ENCODE data around the gene CENPU. TPM values are rescaled to one million over a fixed set of nuclear protein-coding genes. Genes with fewer than 3 reads are reported as not detected.
A peak's percentile ranks its signal among the peaks of the same experiment; 100 is the strongest.

The CENPU gene
- total RNA-seq, 5 donors from 2014 or later (not counting 1 experiment from before 2014, with no cell fraction given) = 1.5 to 7.8 (median 3.0) TPM

- ChIA-PET CTCF (no interaction called here), POLR2A (no interaction called here)
- H3K27me3 ChIP-seq (replicated peaks in 1 of 2; ENCODE audit: control insufficient read depth in 2 of 2, extremely low read depth in 1 of 2, insufficient read depth in 2 of 2, low read length in 1 of 2) = no peaks in the 10 kb centered on the region
- H3K27ac Mint-ChIP-seq = no peak overlapping the region
- ATAC-seq (replicated peaks in 1 of 4) (no peak), DNase-seq (no peak)
- H3K9me3 Mint-ChIP-seq = no peaks in the 10 kb centered on the region
- no peaks in the 10 kb centered on the region for H3K9me3 ChIP-seq
- peaks cover 0 to 12% of the 10 kb centered on the region in 2 donors for H3K36me3 ChIP-seq (ENCODE audit: control insufficient read depth in 2 of 2, extremely low read depth in 1 of 2, insufficient read depth in 1 of 2, low read length in 1 of 2)
- no peak overlapping the region for H3K4me3 Mint-ChIP-seq
- peaks cover 30% of the 10 kb centered on the region for H3K36me3 Mint-ChIP-seq
- no peak overlapping the region for H3K27ac ChIP-seq (ENCODE audit: low read length)
- H3K4me1 Mint-ChIP-seq = no peaks in the 10 kb centered on the region
- H3K4me1 ChIP-seq (ENCODE audit: control insufficient read depth in 1 of 2, extremely low read depth in 1 of 2, insufficient read depth in 2 of 2, low read length in 2 of 2) = no peaks in the 10 kb centered on the region
- WGBS (ENCODE audit: insufficient coverage) = 91% methylated on average over 11 of the region's 13 CpGs
- H3K4me3 ChIP-seq (ENCODE audit: control insufficient read depth in 1 of 2, extremely low read depth in 1 of 2, low read length in 1 of 2) = no peak overlapping the region
- no peaks in the 10 kb centered on the region for H3K27me3 Mint-ChIP-seq
These were observed 42.1 kb upstream of the CENPU start for GRCh38 chr4:184775854-184776555.

- ATAC-seq (replicated peaks in 1 of 4) = no peak
- Histone ChIP-seq H3K9me3 (no peaks in the 10 kb centered on the region), H3K36me3 (ENCODE audit: control insufficient read depth in 2 of 2, extremely low read depth in 1 of 2, insufficient read depth in 1 of 2, low read length in 1 of 2) (peaks cover 0 to 19% of the 10 kb centered on the region in 2 donors), H3K4me1 (ENCODE audit: control insufficient read depth in 1 of 2, extremely low read depth in 1 of 2, insufficient read depth in 2 of 2, low read length in 2 of 2) (no peaks in the 10 kb centered on the region), H3K27me3 (replicated peaks in 1 of 2; ENCODE audit: control insufficient read depth in 2 of 2, extremely low read depth in 1 of 2, insufficient read depth in 2 of 2, low read length in 1 of 2) (no peaks in the 10 kb centered on the region), H3K27ac (ENCODE audit: low read length) (no peak overlapping the region), H3K4me3 (ENCODE audit: control insufficient read depth in 1 of 2, extremely low read depth in 1 of 2, low read length in 1 of 2) (no peak overlapping the region)
- no peak overlapping the region for H3K4me3 Mint-ChIP-seq
- ChIA-PET CTCF (no interaction called here), POLR2A (interaction anchor here in 1 of 2 donors (0.7 kb wide), 1 partner anchor 412 kb away, joined by 3 read pairs; no protein-coding TSS in a partner anchor)
- H3K27me3 Mint-ChIP-seq = no peaks in the 10 kb centered on the region
- H3K9me3 Mint-ChIP-seq = no peaks in the 10 kb centered on the region
- no peak for DNase-seq
- H3K4me1 Mint-ChIP-seq = no peaks in the 10 kb centered on the region
- peaks cover 30% of the 10 kb centered on the region for H3K36me3 Mint-ChIP-seq
- WGBS (ENCODE audit: insufficient coverage) = 100% methylated on average over 2 of the region's 7 CpGs
- H3K27ac Mint-ChIP-seq = no peak overlapping the region
These were observed 40.3 kb upstream of the CENPU start for GRCh38 chr4:184774152-184774551.

DNA sequence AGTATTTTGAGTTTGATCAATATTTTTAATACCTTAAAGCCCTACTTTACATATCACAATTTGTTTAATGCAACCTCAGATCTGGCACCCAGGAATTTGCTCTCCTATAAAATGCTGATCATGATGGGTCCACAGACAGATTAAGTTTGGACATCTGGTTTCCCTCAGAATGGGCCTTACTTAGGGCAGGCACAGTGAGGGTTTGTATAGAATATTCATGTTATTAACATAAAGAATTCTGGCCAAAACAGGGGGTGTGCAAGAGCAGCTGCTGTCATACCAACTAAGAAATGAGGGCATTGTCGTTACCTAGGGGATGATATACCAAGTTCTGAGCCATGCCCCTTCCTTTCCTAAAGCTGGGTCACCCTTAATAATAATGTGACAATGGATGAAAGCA is 37.5 kb upstream of the CENPU start:
- Mint-ChIP-seq H3K36me3 (peaks cover 33% of the 10 kb centered on the region), H3K9me3 (no peaks in the 10 kb centered on the region), H3K4me1 (no peaks in the 10 kb centered on the region), H3K4me3 (no peak overlapping the region), H3K27me3 (no peaks in the 10 kb centered on the region), H3K27ac (no peak overlapping the region)
- no peak for DNase-seq
- H3K4me3 ChIP-seq (ENCODE audit: control insufficient read depth in 1 of 2, extremely low read depth in 1 of 2, low read length in 1 of 2) = no peak overlapping the region
- no peaks in the 10 kb centered on the region for H3K9me3 ChIP-seq
- ChIA-PET CTCF (interaction anchor here in 1 of 2 donors (0.7 kb wide), 1 partner anchor 373 kb away, joined by 3 read pairs; no protein-coding TSS in a partner anchor), POLR2A (no interaction called here)
- no peak overlapping the region for H3K27ac ChIP-seq (ENCODE audit: low read length)
- peaks cover 0 to 31% of the 10 kb centered on the region in 2 donors for H3K36me3 ChIP-seq (ENCODE audit: control insufficient read depth in 2 of 2, extremely low read depth in 1 of 2, insufficient read depth in 1 of 2, low read length in 1 of 2)
- no peaks in the 10 kb centered on the region for H3K4me1 ChIP-seq (ENCODE audit: control insufficient read depth in 1 of 2, extremely low read depth in 1 of 2, insufficient read depth in 2 of 2, low read length in 2 of 2)
- ATAC-seq (replicated peaks in 1 of 4) = no peak
- H3K27me3 ChIP-seq (replicated peaks in 1 of 2; ENCODE audit: control insufficient read depth in 2 of 2, extremely low read depth in 1 of 2, insufficient read depth in 2 of 2, low read length in 1 of 2) = no peaks in the 10 kb centered on the region
- WGBS (ENCODE audit: insufficient coverage) = no CpG with 5 or more reads among the region's 1 CpG

DNA sequence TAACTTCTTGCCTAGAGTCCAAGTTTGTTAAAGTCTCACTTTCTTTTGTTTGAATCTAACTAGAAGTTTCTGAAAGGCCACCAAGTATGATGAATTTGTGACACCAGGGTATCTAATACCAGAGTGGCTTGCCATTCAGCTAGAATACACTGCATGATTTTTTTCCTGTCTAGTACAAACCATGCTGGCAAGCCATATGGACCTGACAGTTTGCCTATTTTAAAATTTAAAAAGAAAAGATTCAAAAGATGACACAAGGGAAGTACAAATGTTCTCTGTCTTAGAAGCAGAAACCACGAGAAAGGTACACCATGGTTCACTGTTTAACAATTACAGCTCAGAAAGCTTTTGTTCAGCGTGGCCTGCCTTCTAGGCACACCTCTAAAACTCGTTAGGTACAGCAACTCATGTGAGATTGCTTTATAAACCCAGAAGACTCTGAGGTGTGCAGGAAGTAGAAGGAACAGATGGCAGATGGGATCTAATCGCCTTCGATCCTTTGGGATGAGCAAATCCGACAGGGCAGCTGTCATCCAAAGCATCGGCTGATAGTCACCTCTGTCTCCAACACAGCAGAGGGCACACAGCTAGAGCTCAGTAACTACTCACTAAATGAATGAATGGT is 35.4 kb upstream of the CENPU start:
- no peak overlapping the region for H3K4me3 Mint-ChIP-seq
- H3K9me3 ChIP-seq = no peaks in the 10 kb centered on the region
- ChIA-PET POLR2A (no interaction called here), CTCF (no interaction called here)
- peaks cover 3 to 36% of the 10 kb centered on the region in 2 donors for H3K36me3 ChIP-seq (ENCODE audit: control insufficient read depth in 2 of 2, extremely low read depth in 1 of 2, insufficient read depth in 1 of 2, low read length in 1 of 2)
- no peaks in the 10 kb centered on the region for H3K27me3 Mint-ChIP-seq
- H3K27ac Mint-ChIP-seq = no peak overlapping the region
- no peaks in the 10 kb centered on the region for H3K9me3 Mint-ChIP-seq
- ATAC-seq (replicated peaks in 1 of 4) (no peak), DNase-seq (peak in 1 of 35 experiments; percentile 37)
- WGBS (ENCODE audit: insufficient coverage) = 80% methylated on average over 1 of the region's 7 CpGs
- peaks cover 43% of the 10 kb centered on the region for H3K36me3 Mint-ChIP-seq
- H3K27me3 ChIP-seq (replicated peaks in 1 of 2; ENCODE audit: control insufficient read depth in 2 of 2, extremely low read depth in 1 of 2, insufficient read depth in 2 of 2, low read length in 1 of 2) = no peaks in the 10 kb centered on the region
- no peaks in the 10 kb centered on the region for H3K4me1 Mint-ChIP-seq
- no peak overlapping the region for H3K27ac ChIP-seq (ENCODE audit: low read length)
- H3K4me3 ChIP-seq (ENCODE audit: control insufficient read depth in 1 of 2, extremely low read depth in 1 of 2, low read length in 1 of 2) = no peak overlapping the region
- no peaks in the 10 kb centered on the region for H3K4me1 ChIP-seq (ENCODE audit: control insufficient read depth in 1 of 2, extremely low read depth in 1 of 2, insufficient read depth in 2 of 2, low read length in 2 of 2)

GRCh38 chr4:184768296-184768695 is 34.4 kb upstream of the CENPU start:
- ATAC-seq (replicated peaks in 1 of 4) = no peak
- CTCF ChIA-PET = no interaction called here
- H3K27ac Mint-ChIP-seq = no peak overlapping the region

GRCh38 chr4:184766446-184766845 is 32.5 kb upstream of the CENPU start:
- 94% methylated on average over 9 of the region's 9 CpGs for WGBS (ENCODE audit: insufficient coverage)
- CTCF ChIA-PET = no interaction called here
- H3K27ac ChIP-seq (ENCODE audit: low read length) = no peak overlapping the region
- Mint-ChIP-seq H3K4me1 (peaks cover 16 to 22% (median 19%) of the 10 kb centered on the region in 3 donors), H3K27me3 (no peaks in the 10 kb centered on the region), H3K36me3 (peaks cover 40% of the 10 kb centered on the region), H3K27ac (no peak overlapping the region), H3K9me3 (no peaks in the 10 kb centered on the region), H3K4me3 (no peak overlapping the region)
- H3K9me3 ChIP-seq = no peaks in the 10 kb centered on the region
- DNase-seq (no peak), ATAC-seq (replicated peaks in 1 of 4) (no peak)
- peaks cover 12 to 15% of the 10 kb centered on the region in 2 experiments for H3K4me1 ChIP-seq (ENCODE audit: control insufficient read depth in 1 of 2, extremely low read depth in 1 of 2, insufficient read depth in 2 of 2, low read length in 2 of 2)
- H3K27me3 ChIP-seq (replicated peaks in 1 of 2; ENCODE audit: control insufficient read depth in 2 of 2, extremely low read depth in 1 of 2, insufficient read depth in 2 of 2, low read length in 1 of 2) = no peaks in the 10 kb centered on the region
- peaks cover 3 to 28% of the 10 kb centered on the region in 2 donors for H3K36me3 ChIP-seq (ENCODE audit: control insufficient read depth in 2 of 2, extremely low read depth in 1 of 2, insufficient read depth in 1 of 2, low read length in 1 of 2)
- H3K4me3 ChIP-seq (ENCODE audit: control insufficient read depth in 1 of 2, extremely low read depth in 1 of 2, low read length in 1 of 2) = no peak overlapping the region
- POLR2A ChIA-PET = no interaction called here

More at GRCh38 chr4:184768296-184768695, 34.4 kb upstream of the CENPU start:
- Mint-ChIP-seq H3K9me3 (no peaks in the 10 kb centered on the region), H3K4me3 (no peak overlapping the region), H3K4me1 (peaks cover 3 to 5% (median 4%) of the 10 kb centered on the region in 3 donors), H3K27me3 (no peaks in the 10 kb centered on the region), H3K36me3 (peaks cover 40% of the 10 kb centered on the region)
- H3K36me3 ChIP-seq (ENCODE audit: control insufficient read depth in 2 of 2, extremely low read depth in 1 of 2, insufficient read depth in 1 of 2, low read length in 1 of 2) = peaks cover 3 to 36% of the 10 kb centered on the region in 2 donors
- H3K27me3 ChIP-seq (replicated peaks in 1 of 2; ENCODE audit: control insufficient read depth in 2 of 2, extremely low read depth in 1 of 2, insufficient read depth in 2 of 2, low read length in 1 of 2) = no peaks in the 10 kb centered on the region
- 100% methylated on average over 4 of the region's 5 CpGs for WGBS (ENCODE audit: insufficient coverage)
- no peak overlapping the region for H3K4me3 ChIP-seq (ENCODE audit: control insufficient read depth in 1 of 2, extremely low read depth in 1 of 2, low read length in 1 of 2)
- no peaks in the 10 kb centered on the region for H3K4me1 ChIP-seq (ENCODE audit: control insufficient read depth in 1 of 2, extremely low read depth in 1 of 2, insufficient read depth in 2 of 2, low read length in 2 of 2)
- POLR2A ChIA-PET = no interaction called here
- H3K27ac ChIP-seq (ENCODE audit: low read length) = no peak overlapping the region
- no peaks in the 10 kb centered on the region for H3K9me3 ChIP-seq
- DNase-seq = no peak

Measured in T-cell (primary cell).